Stromal cell of bone marrow (primary cell): ENCODE results near the gene RASAL3.
"Not testable (repeated sequence)": the region's sequence is repeated elsewhere in the genome, so short reads cannot be mapped to it uniquely, and the experiment has no call there.

ENCODE experiments used
- DNase-seq: peaks from one replicate; pipeline ENCODE4 v3.0.0-alpha.2; 2012; ENCODE audit warnings: low read depth

The RASAL3 gene

DNA sequence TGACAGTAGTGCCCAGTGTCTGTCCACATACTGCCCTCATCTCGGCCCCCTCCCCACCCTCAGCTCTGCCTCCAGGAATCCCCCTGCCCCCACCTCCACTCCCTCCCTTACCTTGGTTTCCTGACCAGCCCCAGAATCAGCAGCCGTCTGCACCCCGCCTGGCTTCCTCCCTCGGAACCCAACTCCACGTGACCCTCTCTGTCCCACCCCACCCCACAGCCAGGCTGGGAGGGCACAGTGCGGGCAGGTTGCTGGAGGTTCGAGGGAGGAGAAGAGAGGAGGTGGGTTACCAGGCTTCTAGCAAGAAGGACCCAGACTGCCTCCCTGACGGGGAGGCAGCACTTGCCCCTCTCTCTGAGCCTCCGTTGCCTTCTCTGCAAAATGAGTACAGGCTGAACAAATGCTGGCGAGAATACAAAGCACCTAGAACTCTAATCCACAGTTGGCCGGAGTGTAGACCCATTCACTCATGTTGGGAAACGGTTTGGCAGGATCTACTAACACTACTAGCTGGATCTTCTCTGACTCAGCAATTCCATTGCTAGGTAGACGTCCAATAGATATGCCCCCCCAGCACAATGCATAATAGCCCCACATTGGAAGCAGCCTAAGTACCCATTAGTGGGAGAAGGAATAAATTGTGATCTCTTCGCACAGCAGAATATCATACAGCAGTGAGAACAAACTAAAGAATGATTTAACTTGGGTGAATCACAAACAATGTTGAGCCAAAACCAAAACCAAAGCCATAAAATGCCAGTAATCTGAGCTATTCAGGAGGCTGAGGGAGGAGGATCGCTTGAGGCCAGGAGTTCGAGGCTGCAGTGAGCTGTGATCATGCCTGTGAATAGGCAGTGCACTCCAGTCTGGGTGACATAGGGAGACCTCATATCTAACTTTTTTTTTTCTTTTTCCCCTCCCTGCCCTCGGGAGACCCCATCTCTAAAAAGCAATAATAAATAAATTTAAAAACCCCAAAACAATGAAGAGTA is at the start of gene RASAL3:
TSS of gene RASAL3 (minus strand) at position 151 of the 992 bp plus-strand sequence. CDS start 186 bp downstream, outside the sequence.
- no peak for DNase-seq

DNA sequence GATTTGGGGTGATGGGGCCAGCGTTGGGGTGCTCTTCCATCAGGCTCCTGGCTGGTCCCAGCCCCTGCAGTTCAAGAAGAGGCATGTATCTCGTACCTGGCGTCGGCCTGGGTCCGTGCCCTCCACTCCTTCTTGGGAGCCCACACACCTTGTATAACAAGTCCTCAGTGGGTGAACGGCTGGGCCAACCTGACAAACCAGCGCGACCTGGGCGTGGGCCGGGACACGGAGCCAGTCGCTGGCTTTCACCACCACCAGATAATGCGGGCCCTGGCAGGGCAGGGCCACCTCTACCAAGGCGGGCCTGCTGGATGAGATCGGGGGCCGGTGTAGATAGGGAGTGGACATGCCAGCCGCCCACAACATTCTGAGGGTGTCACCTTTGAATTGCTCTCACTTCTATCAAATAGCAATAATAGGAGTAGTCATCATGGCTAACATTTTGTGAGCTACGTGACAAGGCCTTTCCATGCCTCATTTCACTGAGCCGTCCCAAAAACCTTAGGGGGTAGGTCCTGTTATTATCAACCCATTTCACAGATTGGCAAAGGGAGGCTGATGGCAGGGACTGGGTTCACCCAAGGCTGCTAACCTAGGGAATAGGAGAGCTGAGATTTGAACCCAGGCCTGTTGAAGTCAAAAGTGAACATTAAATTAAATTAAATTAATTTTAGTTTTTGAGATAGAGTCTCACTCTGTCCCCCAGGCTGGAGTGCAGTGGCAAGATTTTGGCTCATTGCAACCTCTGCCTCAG is 47.5 kb upstream of the RASAL3 start:
- DNase-seq = no peak

DNA sequence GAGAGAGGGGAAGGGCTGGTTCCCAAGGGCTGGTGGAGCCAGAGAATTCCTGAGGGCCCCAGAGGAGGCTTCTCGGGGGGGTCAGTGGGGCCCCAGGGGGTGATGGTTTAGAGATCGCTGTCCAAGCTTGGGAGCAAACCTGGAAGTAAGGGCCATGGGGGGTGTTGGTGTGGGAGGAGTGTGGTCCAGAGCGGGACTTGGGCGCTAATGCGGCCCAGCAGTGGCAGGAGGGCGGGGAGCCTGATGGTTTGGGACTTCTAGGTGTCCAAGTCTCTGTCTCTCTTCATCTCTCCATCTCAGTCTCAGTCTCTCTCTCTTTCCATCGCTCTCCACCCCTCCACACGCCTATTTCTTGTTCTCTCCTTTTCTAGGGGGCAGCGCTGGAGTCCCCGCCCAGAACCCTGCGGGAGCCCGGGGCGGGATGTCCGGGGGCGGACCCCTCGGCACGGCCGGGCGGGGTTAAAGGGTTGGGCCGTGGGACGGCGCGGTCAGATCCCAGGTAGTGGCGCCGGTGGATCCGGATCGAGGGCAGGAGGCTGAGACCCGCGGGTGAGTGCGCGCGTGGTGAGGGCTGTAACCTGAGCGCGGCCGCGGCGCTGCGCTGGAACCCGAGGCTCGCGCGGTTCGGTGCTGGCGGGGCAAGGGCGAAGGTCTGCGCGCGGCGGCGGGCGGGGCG is 43.8 kb upstream of the RASAL3 start, which contains the start of gene CYP4F22:
TSS of gene CYP4F22 (plus strand) at position 491 of the 676 bp plus-strand sequence. CDS start 16,812 bp downstream, outside the sequence.
- no peak for DNase-seq

- DNase-seq = no peak
Measured at GRCh38 chr19:15507068-15508034, 43.0 kb upstream of the RASAL3 start.

GRCh38 chr19:15506074-15506571 is 41.8 kb upstream of the RASAL3 start:
- no peak for DNase-seq

DNA sequence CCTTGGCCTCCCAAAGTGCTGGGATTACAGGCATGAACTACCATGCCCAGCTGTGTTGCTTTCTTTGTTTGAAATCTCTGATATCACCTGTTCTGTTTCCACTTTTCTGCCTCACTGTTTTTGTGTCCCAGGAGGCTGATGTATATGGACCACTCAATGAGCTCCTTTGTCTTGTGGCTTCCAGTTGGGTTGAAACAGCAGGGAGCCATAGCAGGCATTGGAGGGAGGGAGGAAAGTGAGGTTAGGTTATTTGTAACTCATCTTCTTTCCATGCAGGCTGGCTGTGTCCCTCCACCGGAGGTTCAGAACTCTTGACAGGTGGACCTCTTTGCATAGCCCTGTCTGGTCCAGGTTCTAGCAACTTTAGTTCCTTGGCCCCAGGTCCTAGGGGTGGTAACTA is 37.9 kb upstream of the RASAL3 start:
- DNase-seq = no peak

GRCh38 chr19:15501596-15501995 is 37.3 kb upstream of the RASAL3 start:
- no peak for DNase-seq

DNA sequence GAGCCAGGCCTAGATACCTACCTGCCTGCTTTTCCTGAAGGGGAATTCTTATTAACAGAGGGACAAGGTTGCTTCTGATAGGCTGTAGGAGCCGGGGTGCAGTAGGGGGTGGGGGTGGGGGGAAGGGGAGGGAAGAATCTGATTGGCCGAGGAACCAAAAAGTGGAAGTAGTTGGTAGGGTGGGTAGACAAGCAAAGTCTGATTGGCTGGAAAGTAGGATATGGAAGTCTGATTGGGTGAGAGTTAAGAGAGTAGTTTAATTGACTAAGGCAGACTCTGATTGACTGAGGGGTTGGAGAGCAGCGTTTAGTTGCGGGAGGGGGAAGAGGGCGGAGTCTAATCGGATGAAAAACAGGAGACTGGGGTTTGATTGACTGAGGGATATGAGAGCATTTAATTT is 34.6 kb upstream of the RASAL3 start:
- no peak for DNase-seq

DNA sequence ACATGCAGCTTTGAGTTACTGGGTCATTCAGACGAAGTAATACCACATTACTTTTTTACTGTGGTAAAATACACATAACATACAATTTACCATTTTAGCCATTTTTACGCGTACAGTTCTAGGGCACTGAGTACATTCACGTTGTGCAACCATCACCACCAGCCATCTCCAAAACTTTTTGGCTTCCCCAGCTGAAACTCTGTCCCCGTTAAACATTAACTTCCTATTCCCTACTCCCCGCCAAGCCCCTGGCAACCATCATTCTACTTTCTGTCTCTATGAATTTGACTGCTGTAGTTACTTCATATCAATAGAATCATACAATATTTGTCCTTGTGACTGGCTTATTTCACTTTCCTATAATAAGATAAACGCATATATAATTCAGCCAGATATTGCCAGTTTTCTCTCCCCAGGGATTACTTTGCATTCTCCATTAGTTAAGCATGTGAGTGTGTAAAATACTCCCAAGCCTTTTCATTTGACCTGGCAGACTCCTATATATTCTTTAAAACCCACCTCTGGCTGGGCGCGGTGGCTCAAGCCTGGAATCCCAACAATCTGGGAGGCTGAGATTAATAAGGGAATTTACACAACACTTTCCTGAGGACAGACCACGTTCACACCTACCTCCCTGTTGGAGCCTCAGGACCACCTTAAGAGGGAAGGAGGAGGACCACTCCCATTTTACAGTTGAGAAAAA is 34.0 kb upstream of the RASAL3 start:
- DNase-seq = no peak

- DNase-seq = no peak
Measured at GRCh38 chr19:15495151-15495550, 30.8 kb upstream of the RASAL3 start.

DNA sequence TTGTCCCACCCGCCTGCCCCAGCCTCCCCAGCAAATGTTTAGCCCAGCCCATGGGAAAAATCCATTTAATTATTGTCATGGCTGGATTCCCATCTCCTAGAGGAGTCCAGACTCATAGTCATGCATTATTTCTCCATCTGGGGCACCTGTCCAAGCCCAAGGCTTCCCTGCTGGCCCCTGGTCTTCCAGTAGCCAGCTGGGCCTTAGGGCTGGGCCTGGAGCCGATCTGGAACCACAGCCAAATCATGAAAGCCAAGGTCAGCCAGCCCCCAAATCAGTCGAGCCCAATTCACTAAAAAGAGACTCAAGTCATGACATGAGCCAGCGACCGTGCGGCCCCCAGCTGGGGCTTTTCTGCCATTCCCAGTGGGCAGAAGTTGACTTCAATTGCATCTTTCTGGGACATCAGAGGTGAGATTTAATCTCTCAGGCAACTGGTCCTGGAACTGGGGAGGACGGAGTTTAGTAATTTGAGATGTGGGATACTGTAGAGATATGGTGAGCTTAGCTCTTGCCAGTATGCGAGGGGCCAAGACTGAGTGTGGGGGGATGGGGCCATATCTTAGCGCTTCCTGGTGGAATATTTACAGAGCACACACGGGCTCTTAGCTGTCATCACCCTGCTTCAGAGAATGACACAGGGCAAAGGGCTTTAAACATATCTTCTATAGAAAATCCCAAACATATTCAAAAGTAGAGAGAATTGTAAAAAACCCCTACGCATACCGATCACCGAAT is 24.3 kb upstream of the RASAL3 start:
- DNase-seq = no peak

DNA sequence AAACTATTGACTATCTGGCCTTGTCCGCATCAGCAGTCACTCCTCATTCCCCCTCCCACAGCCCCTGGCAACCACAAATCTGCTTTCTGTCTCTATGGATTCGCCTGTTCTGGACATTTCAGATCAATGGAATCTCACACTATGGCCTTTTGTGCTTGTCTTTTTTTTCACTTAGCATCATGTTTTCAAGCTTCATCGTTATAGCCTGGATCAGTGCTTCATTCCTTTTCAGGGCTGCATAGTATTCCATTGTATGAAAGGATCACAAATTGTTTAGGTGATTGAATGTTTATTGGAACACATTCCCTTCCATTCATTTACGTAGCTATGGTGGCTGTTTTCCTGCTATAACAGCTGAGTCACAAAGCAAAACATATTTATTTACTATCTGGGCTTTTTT is 22.7 kb upstream of the RASAL3 start:
- no peak for DNase-seq

DNA sequence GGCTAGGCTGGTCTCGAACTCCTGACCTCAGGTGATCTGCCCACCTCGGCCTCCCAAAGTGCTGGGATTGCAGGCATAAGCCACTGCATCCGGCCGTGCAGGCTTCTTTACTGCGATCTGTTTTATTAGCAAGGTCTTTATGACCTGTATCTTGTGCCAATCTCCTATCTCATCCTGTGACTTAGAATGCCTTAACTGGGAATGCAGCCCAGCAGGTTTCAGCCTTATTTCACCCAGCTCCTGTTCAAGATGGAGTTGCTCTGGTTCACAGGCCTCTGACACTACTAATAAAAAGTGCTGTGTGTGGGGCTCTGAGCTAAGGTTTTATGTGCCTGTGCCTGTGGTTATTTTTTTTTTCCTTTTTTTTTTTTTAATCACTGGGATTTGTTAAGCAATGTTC is 21.4 kb upstream of the RASAL3 start:
- not testable (repeated sequence) for DNase-seq

DNA sequence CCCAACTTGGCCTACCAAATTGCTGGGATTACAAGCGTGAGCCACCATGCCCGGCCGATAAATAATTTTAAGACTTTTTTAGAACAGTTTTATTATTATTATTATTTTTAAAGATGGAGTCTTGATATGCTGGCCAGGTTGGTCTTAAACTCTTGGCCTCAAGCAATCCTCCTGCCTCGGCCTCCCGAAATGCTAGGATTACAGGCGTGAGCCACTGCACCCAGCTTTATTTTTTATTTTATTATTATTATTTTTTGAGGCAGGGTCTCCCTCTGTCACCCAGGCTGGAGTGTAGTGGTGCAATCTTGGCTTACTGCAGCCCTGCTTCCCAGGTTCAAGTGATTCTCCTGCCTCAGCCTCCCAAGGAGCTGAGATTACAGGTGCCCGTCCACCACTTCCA is 16.7 kb upstream of the RASAL3 start:
- DNase-seq = not testable (repeated sequence)

DNA sequence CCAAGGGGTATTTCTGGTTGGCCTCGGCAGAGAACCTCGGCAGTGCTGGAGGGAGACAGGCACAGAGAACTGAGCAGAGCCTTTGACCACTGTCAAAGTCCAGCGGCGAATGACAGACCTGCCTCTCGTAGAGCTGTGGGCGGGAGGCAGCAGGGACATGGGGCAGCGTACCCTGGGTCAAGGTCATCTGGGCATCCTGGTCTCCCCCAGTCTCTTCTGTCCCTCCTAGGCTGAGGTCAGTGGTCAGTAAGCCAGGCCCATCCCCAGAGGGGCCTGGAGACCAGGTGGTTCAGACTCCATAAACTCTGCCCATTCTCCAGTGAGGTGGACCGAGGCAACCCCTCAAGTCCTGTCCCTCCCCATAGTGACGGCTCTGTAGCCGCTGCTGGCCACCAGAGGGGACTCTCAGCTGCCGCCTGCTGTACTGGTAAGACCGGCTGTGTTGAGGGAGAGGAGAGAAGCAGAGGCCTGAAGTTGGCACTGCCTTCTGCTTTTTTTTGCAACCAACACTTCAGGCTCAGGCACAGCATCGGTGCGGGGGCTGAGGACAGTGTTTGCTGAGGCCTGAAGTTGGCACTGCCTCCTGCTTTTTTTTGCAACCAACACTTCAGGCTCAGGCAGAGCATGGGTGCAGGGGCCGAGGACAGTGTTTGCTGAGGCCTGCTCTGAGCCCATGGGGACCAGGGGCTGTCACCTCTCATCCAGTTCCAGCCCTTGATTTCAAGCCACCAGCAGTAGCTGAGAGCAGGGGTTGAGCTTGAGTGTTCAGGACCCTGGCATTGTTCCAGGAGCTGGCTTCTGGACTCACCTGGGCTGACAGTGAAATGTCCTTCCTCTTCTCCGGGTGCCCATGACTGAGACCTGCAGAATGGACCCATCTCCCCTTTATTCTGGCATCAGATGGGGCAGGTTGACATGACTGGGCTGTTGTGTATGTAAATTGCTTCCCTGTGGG is 15.3 kb upstream of the RASAL3 start, which contains the start of gene PGLYRP2:
TSS of gene PGLYRP2 (minus strand) at position 111 of the 955 bp plus-strand sequence. CDS start 130 bp downstream, outside the sequence.
- no peak for DNase-seq

DNA sequence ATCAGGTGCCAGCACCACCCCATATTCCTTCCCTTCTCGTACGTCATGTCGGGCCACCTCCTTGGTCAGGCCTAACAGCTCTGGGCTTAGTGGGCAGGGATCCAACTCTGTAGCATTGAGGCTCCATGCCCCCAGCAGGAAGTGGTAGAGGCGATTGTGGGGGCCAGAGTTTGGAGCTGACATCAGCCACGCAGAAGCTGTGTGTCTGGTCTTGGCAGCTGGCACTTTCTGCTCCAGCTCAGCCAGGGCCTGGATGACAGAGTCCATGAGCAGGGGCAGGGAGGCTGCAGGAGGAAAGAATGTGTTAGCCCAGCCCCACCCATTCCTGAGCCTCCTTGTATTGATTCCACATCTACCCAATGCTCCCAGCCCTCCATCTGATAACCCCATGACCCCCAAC is 12.0 kb upstream of the RASAL3 start:
- DNase-seq = no peak

DNA sequence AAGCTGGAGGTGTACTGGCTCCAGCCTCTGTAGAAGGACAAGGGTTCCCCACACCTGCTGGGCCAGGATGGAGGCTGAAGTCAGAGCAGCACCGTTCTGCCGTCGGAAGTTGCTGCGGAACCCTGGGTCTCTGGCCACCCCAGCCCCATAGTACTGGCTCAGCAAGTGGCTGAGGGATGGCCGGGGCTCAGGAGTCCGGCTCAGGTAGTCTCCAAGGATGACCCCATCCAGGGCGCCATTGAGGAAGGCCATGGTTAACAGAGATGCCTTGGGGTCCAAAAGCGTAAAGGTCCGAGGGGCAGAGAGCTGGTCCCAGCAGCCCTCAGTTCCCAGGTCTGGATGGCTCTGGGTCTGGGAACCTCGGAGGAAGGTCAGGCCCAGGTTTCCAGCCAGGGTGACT is 11.3 kb upstream of the RASAL3 start:
- DNase-seq = no peak

DNA sequence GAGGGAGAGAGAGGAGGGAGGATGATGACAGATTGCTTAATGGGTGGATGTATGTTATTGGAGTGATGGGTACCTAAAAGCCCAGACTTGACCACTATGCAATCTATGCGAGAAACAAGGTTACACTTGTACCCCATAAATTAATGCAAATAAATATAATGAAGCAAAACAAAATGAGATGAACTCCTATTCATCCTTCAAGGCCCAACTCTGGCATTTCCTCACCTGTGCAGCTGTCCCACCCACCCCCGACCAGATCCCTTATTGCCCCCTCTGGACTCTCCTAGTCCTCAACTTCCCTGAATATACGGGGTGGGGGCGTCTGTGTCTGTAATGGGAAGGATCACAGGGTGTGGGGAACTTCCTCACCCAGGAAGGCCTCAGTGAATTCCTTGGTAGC is 10.8 kb upstream of the RASAL3 start:
- DNase-seq = no peak
